IMR-90 (cell line): ENCODE results near the gene ROBO1.

Source experiments
- MAZ ChIP-seq: IDR thresholded peaks from 2 replicates; pipeline ENCODE4 v1.6.1; 2012; ENCODE audit warnings: low read depth, mild to moderate bottlenecking, low read length, improper control_type of control experiment, moderate library complexity, borderline replicate concordance
- POLR2A ChIP-seq: IDR thresholded peaks from 2 replicates; pipeline ENCODE4 v1.6.1; 2012; ENCODE audit warnings: mild to moderate bottlenecking, low read depth, low read length
- RCOR1 ChIP-seq: IDR thresholded peaks from 2 replicates; pipeline ENCODE4 v1.6.1; 2012; ENCODE audit warnings: mild to moderate bottlenecking, low read length, improper control_type of control experiment; ENCODE audit not compliant: insufficient replicate concordance
- SMC3 ChIP-seq: fragments of 150-350 bp; IDR thresholded peaks from 2 replicates; pipeline ENCODE4 v1.6.1; 2016; ENCODE audit warnings: low read depth, mild to moderate bottlenecking, antibody characterized with exemption, low read length, moderate library complexity
- TF ChIP-seq, protein P1 (sequence below): conservative IDR thresholded peaks from 2 replicates; pipeline ENCODE4 v1.5.1; 2012; ENCODE audit warnings: mild to moderate bottlenecking, low read depth, low read length, improper control_type of control experiment

DNA sequence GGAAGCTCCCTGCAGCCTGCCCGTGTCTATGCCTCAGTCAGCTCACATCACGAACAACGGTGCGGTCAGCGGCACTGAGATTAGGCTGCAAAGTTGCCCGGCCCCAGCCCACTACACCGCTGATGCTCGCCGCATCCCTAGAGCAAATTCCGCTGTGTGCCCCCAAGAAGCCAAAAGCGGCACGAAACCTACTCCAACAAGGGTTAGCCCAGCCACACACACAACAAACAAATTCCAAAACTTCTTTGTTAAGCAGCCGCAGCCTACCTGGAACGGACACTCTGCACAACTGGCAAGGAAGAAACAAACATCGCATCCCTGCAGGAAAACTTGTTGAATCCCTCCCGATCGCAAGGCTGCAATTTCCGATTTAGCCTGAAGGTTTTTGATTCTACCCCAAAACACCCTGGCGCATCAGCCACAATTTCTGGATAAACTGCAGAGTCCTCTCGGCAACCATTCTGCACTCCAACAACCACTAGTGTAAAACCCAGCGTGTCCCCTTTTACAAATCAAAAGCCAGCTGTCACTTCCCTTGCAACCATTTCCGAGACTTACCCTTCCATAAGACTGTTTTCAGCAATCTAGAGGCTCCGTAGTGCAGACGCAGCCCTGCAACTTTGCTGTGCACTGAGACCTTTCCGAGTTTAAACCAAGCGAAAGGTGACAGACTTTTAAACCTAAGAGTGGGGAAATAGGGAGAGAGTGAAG lies 449 bp downstream of the ROBO1 start:
- TF ChIP-seq, protein P1, sequence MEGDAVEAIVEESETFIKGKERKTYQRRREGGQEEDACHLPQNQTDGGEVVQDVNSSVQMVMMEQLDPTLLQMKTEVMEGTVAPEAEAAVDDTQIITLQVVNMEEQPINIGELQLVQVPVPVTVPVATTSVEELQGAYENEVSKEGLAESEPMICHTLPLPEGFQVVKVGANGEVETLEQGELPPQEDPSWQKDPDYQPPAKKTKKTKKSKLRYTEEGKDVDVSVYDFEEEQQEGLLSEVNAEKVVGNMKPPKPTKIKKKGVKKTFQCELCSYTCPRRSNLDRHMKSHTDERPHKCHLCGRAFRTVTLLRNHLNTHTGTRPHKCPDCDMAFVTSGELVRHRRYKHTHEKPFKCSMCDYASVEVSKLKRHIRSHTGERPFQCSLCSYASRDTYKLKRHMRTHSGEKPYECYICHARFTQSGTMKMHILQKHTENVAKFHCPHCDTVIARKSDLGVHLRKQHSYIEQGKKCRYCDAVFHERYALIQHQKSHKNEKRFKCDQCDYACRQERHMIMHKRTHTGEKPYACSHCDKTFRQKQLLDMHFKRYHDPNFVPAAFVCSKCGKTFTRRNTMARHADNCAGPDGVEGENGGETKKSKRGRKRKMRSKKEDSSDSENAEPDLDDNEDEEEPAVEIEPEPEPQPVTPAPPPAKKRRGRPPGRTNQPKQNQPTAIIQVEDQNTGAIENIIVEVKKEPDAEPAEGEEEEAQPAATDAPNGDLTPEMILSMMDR, result no peak
- TF ChIP-seq RCOR1, result no peak
- no peak for TF ChIP-seq SMC3
- no peak for TF ChIP-seq POLR2A
- TF ChIP-seq MAZ, result no peak
